ENCODE results near the gene SSU72.
"Not testable (repeated sequence)": the region's sequence is repeated elsewhere in the genome, so short reads cannot be mapped to it uniquely, and the experiment has no call there.

SSU72 gene

DNA sequence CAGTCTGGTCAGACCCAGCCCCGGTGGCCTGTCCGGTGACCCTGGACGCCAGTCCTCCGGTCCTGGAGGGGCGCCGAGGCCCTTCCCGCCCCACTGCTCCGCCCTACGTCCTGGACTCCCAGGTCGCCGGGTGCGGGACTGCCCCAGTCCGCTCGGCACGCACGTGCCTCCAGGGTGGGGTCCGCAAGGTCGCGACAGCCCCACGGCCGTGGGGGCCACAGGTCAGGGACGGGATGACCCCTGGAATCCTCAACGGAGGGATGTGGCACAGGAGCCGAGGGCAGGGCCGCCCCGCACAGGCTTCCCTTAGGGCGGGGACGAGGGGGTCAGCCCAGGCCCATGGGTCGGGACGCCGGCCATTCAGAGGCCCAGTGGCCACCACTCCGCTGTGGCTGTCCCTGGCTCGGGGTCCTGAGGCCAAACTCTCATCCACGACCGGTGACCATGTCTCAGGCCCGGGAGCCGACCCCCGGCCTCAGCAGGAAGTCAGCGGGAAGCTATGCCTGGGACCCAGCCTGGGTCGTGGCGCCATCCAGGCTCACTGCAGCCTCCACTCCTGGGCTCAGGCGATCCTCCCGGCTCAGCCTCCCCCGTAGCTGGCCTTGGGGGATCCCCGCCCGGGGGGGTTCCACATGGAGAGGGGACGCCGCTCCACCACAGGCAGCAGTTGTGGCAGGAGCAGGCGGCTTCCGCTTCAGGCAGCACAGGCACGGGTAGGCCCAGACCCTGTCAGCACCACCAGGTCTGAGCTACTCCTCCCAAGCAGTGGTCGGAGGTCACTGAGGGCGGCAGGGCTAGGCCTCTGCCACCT is 33.6 kb downstream of the SSU72 start:
- no peak for DNase-seq (ENCODE audit: low spot score)

DNA sequence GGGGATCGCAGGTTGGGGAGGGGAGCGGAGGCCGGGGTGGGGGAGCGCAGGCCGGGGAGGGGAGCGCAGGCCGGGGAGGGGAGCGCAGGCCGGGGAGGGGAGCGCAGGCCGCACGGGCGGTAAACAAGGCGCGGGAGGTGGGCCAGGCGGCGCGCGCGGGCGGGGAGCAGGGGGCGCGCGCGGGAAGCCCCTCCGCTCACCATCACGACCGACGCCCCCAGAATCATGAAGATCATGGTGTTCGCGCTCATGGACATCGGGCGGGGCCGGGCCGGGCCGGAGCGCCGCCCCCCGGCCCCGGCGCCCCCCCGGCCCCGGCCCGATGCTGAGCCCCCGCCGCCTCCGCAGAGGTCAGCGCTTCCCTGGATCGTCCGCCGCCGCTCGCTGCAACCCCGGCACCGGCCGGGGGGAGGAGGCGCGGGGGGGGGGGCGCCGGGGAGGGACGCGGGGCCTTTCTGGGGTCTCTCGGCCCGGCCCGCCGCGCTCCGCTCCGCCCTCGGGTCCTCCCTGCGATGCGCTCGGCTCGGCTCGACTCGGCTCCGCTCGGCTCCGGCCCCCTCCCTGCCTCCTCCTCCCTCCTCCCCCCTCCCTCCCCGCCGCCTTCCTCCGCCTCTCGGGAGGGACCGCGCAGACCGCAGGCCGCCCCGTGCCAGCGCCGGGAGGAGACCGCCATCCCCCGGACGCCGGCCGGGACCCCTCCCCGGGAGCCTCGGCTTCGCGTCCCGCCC is 34.4 kb downstream of the SSU72 start, which contains the start of gene TMEM240:
Gene TMEM240 (minus strand): TSS at position 535 of the 728 bp plus-strand sequence. CDS start 278 bp downstream, at position 257.
- DNase-seq (ENCODE audit: low spot score) = peak; percentile 95

GRCh38 chr1:1539310-1540089 is 35.2 kb downstream of the SSU72 start:
- DNase-seq (ENCODE audit: low spot score) = peak; percentile 73

DNA sequence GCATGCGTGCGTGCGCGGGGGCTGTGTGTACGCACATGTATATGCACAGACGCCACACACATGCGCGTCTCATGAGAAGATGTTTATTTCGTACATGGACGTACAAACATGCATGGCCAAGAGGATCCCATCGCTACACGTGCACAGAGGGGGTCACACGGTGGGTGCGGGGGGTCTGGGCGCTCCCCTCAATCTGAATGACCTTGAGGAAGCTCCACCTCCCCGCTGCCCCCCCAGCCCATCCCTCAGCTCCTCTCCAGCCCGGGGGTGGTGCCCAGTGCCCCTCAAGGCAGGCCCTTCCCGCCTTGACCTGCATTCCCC is 35.7 kb downstream of the SSU72 start:
- DNase-seq (ENCODE audit: low spot score) = no peak

DNA sequence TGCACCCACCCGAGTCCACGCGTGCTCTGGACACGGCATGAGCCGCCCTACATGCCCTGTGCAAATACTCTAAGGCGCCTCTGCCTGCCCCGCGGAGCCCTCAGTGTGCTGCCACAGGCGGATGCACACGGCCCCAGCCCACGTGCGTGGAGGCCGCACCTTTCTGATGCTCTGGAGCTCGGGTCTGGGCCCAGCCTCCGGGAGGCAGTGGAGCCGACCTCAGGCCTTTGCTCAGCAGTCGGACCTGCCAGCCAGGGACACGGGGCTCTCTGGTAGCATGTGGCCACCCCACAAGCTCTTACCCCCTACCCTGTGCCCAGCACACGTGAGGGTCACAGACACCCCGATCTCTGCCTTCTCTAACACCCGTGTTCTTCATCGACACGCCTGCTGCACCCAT is 36.3 kb downstream of the SSU72 start:
- no peak for DNase-seq (ENCODE audit: low spot score)

GRCh38 chr1:1537626-1538250 is 36.9 kb downstream of the SSU72 start:
- DNase-seq (ENCODE audit: low spot score) = no peak

DNA sequence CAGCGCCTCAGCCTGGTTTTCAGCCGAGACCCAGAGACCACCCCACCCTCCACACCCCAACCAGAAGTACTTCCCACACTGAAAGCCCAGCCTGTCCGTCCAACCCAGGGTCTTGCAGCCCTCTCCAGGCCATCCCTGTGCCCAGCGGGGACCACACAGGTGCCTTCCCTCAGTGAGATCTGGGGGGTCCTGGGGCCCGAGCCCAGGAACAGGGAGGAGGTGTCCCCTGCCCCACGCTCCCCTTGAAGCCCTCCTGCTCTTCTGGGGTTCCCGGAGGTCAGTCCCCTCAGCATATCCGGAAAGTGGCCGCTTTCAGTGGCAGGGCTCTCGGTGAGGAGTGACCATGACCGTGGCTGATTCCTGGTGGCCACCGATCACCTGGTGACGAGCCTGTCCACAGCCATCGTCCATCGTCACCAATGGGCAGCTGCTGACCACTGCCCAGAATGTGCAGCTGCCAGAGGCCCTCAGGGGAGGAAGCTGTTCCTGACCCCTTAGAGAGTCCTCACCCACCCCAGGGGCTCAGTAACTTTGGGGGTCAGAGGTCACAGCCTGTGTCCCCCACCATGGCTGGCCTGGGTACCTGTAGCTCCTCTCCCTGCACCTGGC is 37.6 kb downstream of the SSU72 start:
- no peak for DNase-seq (ENCODE audit: low spot score)

GRCh38 chr1:1536019-1536937 is 38.4 kb downstream of the SSU72 start:
- no peak for DNase-seq (ENCODE audit: low spot score)

DNA sequence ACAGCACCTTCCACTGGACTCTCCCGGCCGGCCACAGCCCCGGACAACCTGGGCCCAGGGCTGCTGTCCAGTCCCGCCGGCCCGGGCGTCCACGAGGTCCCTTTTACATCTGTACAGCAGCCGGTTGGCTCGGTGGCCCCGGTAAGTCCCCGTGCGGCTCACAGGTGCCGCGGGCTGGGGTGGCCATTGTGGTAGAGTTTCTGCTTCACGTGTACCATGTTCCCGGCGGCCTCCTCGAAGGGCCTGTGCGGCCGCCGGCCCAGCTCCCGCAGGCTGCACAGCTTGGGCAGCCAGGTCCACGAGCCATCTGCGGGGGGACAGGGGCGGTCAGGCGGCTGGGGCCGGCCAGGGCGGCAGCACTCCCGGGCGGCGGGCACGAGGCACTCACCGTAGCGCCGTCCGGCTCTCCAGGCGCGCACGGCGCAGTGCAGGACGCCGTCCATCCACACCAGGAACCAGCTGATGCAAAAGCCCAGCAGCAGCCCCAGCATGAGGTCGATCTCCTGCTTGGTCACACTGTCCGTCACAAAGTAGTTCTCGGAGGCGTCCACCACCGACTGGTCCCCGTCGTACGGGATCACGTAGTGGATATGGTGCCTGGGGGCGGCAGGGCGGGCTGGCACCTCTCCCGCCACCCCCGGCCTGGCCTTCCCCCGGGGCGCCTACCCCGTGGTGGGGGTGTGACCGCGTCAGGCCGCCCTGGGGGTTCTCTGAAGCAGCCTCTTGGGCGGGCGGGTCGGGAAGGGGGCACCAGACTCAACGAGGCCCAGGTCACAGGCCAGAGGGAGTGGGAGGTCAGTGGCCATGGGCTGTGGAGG is 39.3 kb downstream of the SSU72 start:
- DNase-seq (ENCODE audit: low spot score) = no peak

- no peak for DNase-seq (ENCODE audit: low spot score)
These were observed 40.1 kb downstream of the SSU72 start for GRCh38 chr1:1534401-1535154.

GRCh38 chr1:1533894-1534291 is 40.8 kb downstream of the SSU72 start:
- not testable (repeated sequence) for DNase-seq (ENCODE audit: low spot score)

DNA sequence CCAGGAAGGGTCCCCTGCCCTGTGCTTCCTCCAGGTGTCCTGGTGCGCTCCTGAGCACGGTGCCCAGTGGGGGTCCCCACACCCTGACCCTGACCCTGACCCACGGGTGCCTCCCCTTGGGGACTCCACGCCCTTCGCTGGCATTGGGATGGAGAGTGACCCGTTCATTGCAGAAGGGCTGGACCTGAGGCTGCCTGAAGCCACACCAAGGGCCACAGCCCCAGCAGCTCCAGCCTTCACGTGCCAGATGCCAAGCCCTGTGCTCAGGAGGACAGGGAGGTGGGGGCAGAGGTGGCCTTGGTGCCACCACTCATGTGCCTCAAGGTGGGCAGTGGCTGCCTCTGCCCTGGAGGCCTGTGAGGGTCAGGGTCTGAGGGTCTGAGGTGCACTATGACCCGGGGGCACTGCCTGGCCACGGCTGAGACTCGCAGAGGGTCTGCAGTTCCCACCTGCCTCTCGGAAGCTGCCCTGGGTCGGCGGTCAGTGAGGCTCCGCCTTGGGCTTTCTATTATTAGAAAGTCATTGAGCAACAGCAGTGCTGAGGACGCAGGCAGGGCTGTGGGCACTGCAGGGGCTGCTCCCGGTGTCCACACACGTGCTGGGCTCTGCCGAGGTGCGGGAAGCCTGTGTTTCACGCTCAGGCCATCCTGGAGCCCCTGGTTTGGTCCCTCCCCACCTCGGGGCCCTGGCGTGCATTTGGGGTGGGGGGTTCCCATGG is 41.3 kb downstream of the SSU72 start:
- DNase-seq (ENCODE audit: low spot score) = not testable (repeated sequence)

- no peak for DNase-seq (ENCODE audit: low spot score)
These were observed 42.7 kb downstream of the SSU72 start for GRCh38 chr1:1531947-1532346.

- no peak for DNase-seq (ENCODE audit: low spot score)
These were observed 44.7 kb downstream of the SSU72 start for GRCh38 chr1:1529936-1530335.

- DNase-seq (ENCODE audit: low spot score) = peak; percentile 4
These were observed 45.3 kb downstream of the SSU72 start for GRCh38 chr1:1529321-1529720.

- DNase-seq (ENCODE audit: low spot score) = peak; percentile 7
These were observed 46.1 kb downstream of the SSU72 start for GRCh38 chr1:1528301-1529267.
